Small intestine (tissue), 7 donors: ENCODE results near the gene VPS13A. TPM values are rescaled to one million over a fixed set of nuclear protein-coding genes. Genes with fewer than 3 reads are reported as not detected.

Experiments
- DNase-seq, 2 donors: peaks; one replicate each; pipeline versions ENCODE4 v3.0.0 to v3.0.0-alpha.2; 2013
- FAIRE-seq: peaks from 2 replicates; lab custom pipeline; 2012; peaks lifted over from hg19 to GRCh38; lab: Jason Lieb, UNC
- H3K27ac ChIP-seq, 3 donors: one replicate each; pipeline ENCODE4 v1.5.1; 2013; ENCODE audit warnings: low read length in 2 of 3, mild to moderate bottlenecking in 2 of 3, control low read depth in 1 of 3, inconsistent platforms in 1 of 3, low read depth in 1 of 3, moderate library complexity in 1 of 3
- H3K27me3 ChIP-seq, 3 donors: one replicate each; pipeline ENCODE4 v1.6.1; 2013; ENCODE audit warnings: low read length in 3 of 3, inconsistent platforms in 1 of 3; ENCODE audit not compliant: control insufficient read depth in 3 of 3, insufficient read depth in 3 of 3
- H3K36me3 ChIP-seq, 3 donors: one replicate each; pipeline ENCODE4 v1.6.1; 2013; ENCODE audit warnings: low read length in 3 of 3, inconsistent platforms in 1 of 3, low read depth in 1 of 3, mild to moderate bottlenecking in 1 of 3, moderate library complexity in 1 of 3; ENCODE audit not compliant: control insufficient read depth in 3 of 3, insufficient read depth in 2 of 3
- H3K4me1 ChIP-seq, 3 donors: one replicate each; pipeline ENCODE4 v1.6.1; 2013; ENCODE audit warnings: low read length in 2 of 3, inconsistent platforms in 1 of 3, low read depth in 1 of 3, mild to moderate bottlenecking in 1 of 3, moderate library complexity in 1 of 3; ENCODE audit not compliant: control insufficient read depth in 3 of 3, insufficient read depth in 2 of 3
- H3K4me3 ChIP-seq, 3 donors: one replicate each; pipeline ENCODE4 v1.5.1; 2013; ENCODE audit warnings: low read length in 3 of 3, control low read depth in 1 of 3, inconsistent platforms in 1 of 3, low read depth in 1 of 3, mild to moderate bottlenecking in 1 of 3, moderate library complexity in 1 of 3
- H3K9me3 ChIP-seq, 2 donors: one replicate each; pipeline ENCODE4 v1.6.1; 2013; ENCODE audit warnings: low read depth in 1 of 2, low read length in 1 of 2; ENCODE audit not compliant: control insufficient read depth in 2 of 2, insufficient read depth in 1 of 2
- WGBS, 3 donors: extraction: QIAGEN DNeasy Blood & Tissue Kit; methylation state at CpG; one replicate each; pipeline ENCODE4 v1.1.7; 2013; 5-methylcytosine and 5-hydroxymethylcytosine counted together
- polyA plus RNA-seq, 4 donors: library from polyadenylated mRNA; stranded (reverse) in 3 of 4; unstranded in 1 of 4; fragments of 200-250 nt in 3 of 4; fragments of 120-200 nt in 1 of 4; gene quantifications; one replicate each; pipeline versions ENCODE4 v1.2.1 to v1.2.3, GENCODE V29; 2013
- donor health status: healthy with polysubstance abuse.
- donor health status: control.
- donor health status: control.
- donor health status: Bipolar disorder and iron deficiency.
- donor health status: healthy.

VPS13A gene
- polyA plus RNA-seq, 4 donors = 15.3 to 54.3 (median 37.3) TPM

- H3K4me1 ChIP-seq = no peaks in the 10 kb centered on the region
- DNase-seq (peak in 1 of 2 donors; percentile 28), FAIRE-seq (no peak)
- H3K4me3 ChIP-seq = no peak overlapping the region
- H3K27me3 ChIP-seq = no peaks in the 10 kb centered on the region
- H3K9me3 ChIP-seq = no peaks in the 10 kb centered on the region
- H3K36me3 ChIP-seq = no peaks in the 10 kb centered on the region
- 4 to 33% (median 18%) methylated on average over 2 of the region's 2 CpGs for WGBS, 3 donors
- no peak overlapping the region for H3K27ac ChIP-seq
Measured at GRCh38 chr9:77156646-77157371, 20.5 kb upstream of the VPS13A start.

- no peak overlapping the region for H3K27ac ChIP-seq
- DNase-seq (no peak), FAIRE-seq (no peak)
- H3K36me3 ChIP-seq = no peaks in the 10 kb centered on the region
- no peaks in the 10 kb centered on the region for H3K4me1 ChIP-seq
- H3K9me3 ChIP-seq = no peaks in the 10 kb centered on the region
- no peaks in the 10 kb centered on the region for H3K27me3 ChIP-seq
- WGBS, 3 donors = 84 to 88% (median 88%) methylated on average over 6 of the region's 6 CpGs
- no peak overlapping the region for H3K4me3 ChIP-seq
Measured at GRCh38 chr9:77158772-77159513, 18.4 kb upstream of the VPS13A start.

GRCh38 chr9:77161191-77161590, 16.1 kb upstream of the VPS13A start:
- DNase-seq = no peak
- Histone ChIP-seq H3K4me1 (no peaks in the 10 kb centered on the region), H3K9me3 (no peaks in the 10 kb centered on the region), H3K27me3 (no peaks in the 10 kb centered on the region), H3K36me3 (no peaks in the 10 kb centered on the region), H3K4me3 (no peak overlapping the region), H3K27ac (no peak overlapping the region)
- WGBS, 3 donors = 68 to 86% (median 71%) methylated on average over 3 of the region's 3 CpGs
- FAIRE-seq = no peak

DNA sequence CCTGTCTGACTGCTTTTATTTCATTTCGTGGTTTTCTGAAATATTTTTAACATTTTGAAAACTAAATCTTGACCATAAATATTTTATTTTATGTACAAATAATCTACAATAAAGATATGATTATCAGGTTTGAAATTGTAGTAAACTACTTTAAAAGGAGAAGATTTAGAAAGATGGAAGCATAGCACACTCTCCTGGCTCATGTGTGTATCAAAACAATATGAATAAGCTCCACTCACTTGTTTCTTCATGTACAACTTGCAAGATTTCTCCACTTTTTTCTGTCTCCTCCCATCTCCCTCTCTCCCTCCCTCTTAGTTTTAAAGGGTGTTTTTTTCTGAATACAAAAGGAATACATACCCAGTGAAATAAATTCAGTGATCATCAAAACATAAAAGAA, 15.4 kb upstream of the VPS13A start:
- no peaks in the 10 kb centered on the region for H3K27me3 ChIP-seq
- no peaks in the 10 kb centered on the region for H3K36me3 ChIP-seq
- FAIRE-seq (no peak), DNase-seq (no peak)
- H3K27ac ChIP-seq = no peak overlapping the region
- no peaks in the 10 kb centered on the region for H3K4me1 ChIP-seq
- 71 to 78% (median 72%) methylated on average over 1 of the region's 1 CpG for WGBS, 3 donors
- H3K9me3 ChIP-seq = no peaks in the 10 kb centered on the region
- no peak overlapping the region for H3K4me3 ChIP-seq

GRCh38 chr9:77162366-77162765, 15.0 kb upstream of the VPS13A start:
- Histone ChIP-seq H3K36me3 (no peaks in the 10 kb centered on the region), H3K4me3 (no peak overlapping the region), H3K27ac (no peak overlapping the region), H3K4me1 (no peaks in the 10 kb centered on the region), H3K27me3 (no peaks in the 10 kb centered on the region), H3K9me3 (no peaks in the 10 kb centered on the region)
- WGBS, 3 donors = 77 to 95% (median 89%) methylated on average over 4 of the region's 4 CpGs
- no peak for DNase-seq
- no peak for FAIRE-seq

DNA sequence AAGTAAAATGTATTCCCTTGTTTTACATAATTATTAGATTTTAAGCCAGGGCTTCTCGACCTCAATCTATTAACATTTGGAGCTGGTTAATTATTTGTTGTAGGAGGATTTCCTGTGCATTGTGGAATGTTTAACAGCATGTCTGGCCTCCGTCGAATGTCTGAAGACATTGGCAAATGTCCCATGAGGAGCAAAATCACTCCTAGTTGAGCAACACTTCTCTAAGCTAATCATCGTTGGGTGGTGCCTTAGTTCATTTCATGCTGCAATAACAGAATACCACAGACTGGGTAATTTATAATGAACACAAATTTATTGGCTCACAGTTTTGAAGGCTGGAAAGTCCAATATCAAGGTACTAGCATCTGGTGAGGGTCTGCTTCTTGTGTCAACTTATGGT, 13.4 kb upstream of the VPS13A start:
- DNase-seq (peak; percentile 38 to 69), FAIRE-seq (no peak)
- Histone ChIP-seq H3K9me3 (no peaks in the 10 kb centered on the region), H3K4me1 (no peaks in the 10 kb centered on the region), H3K4me3 (no peak overlapping the region), H3K27ac (no peak overlapping the region), H3K36me3 (no peaks in the 10 kb centered on the region), H3K27me3 (no peaks in the 10 kb centered on the region)
- WGBS, 3 donors = 10 to 30% (median 26%) methylated on average over 4 of the region's 4 CpGs

- Histone ChIP-seq H3K9me3 (no peaks in the 10 kb centered on the region), H3K27ac (no peak overlapping the region), H3K4me1 (peaks cover 0 to 2% (median 0%) of the 10 kb centered on the region in 3 donors), H3K4me3 (no peak overlapping the region), H3K27me3 (no peaks in the 10 kb centered on the region), H3K36me3 (no peaks in the 10 kb centered on the region)
- DNase-seq (no peak), FAIRE-seq (no peak)
- 67 to 81% (median 72%) methylated on average over 4 of the region's 4 CpGs for WGBS, 3 donors
Measured at GRCh38 chr9:77166193-77166592, 11.1 kb upstream of the VPS13A start.

GRCh38 chr9:77170991-77171699, 6.2 kb upstream of the VPS13A start:
- DNase-seq (peak; percentile 48 to 94), FAIRE-seq (no peak)
- Histone ChIP-seq H3K27me3 (no peaks in the 10 kb centered on the region), H3K9me3 (no peaks in the 10 kb centered on the region), H3K4me1 (peaks cover 0 to 9% (median 3%) of the 10 kb centered on the region in 3 donors), H3K36me3 (no peaks in the 10 kb centered on the region), H3K4me3 (no peak overlapping the region), H3K27ac (peak overlapping the region in 2 of 3 donors; percentile 40 to 42)
- WGBS, 3 donors = 16 to 63% (median 48%) methylated on average over 2 of the region's 2 CpGs
